B cell (primary cell): ENCODE measurements around the gene OGG1. TPM values are rescaled to one million over a fixed set of nuclear protein-coding genes. Genes with fewer than 3 reads are reported as not detected.

Experiments used
- ATAC-seq: fragments of 200-7000 bp; cut with Tn5 transposase; one replicate; pipeline ENCODE4 v1.10.0; 2021; ENCODE audit warnings: low read depth, mild to moderate bottlenecking, moderate number of reproducible peaks, moderate library complexity
- CTCF ChIA-PET: fragments of 350-600 bp; sonication (Branson Sonifier 250); formaldehyde crosslinking; loops from one replicate; lab custom pipeline; 2021; ENCODE audit warnings: antibody characterized with exemption, inconsistent platforms; lab: Charles Lee
- POLR2A ChIA-PET: fragments of 350-600 bp; sonication (Branson Sonifier 250); formaldehyde crosslinking; loops from one replicate; lab custom pipeline; 2021; ENCODE audit warnings: antibody characterized with exemption; lab: Charles Lee
- DNase-seq: peaks from one replicate; pipeline ENCODE4 v3.0.0; 2013
- H2AFZ ChIP-seq: 2 replicates; pipeline ENCODE4 v1.6.1; 2012; ENCODE audit warnings: mild to moderate bottlenecking, low read depth, low read length; ENCODE audit not compliant: insufficient read depth, poor library complexity, severe bottlenecking
- H3K27ac ChIP-seq, 2 donors: 1 replicate in 1 of 2; 2 replicates in 1 of 2; pipeline ENCODE4 v1.5.1; 2012 to 2013; ENCODE audit warnings: low read length in 2 of 2, mild to moderate bottlenecking in 2 of 2, moderate library complexity in 1 of 2
- H3K27me3 ChIP-seq, 4 experiments: fragments of 200-600 bp in 1 of 4; sonication (generic) in 1 of 4; replicated peaks in 1 of 4; 1 replicate in 2 of 4; 2 replicates in 2 of 4; pipeline versions ENCODE4 v1.6.1 to v1.7.0; 2013 to 2016; ENCODE audit warnings: low read length in 3 of 4, mild to moderate bottlenecking in 2 of 4, mixed read lengths in 1 of 4, moderate library complexity in 1 of 4; ENCODE audit not compliant: insufficient read depth in 4 of 4, control insufficient read depth in 3 of 4; ENCODE audit errors: control extremely low read depth in 1 of 4
- H3K36me3 ChIP-seq, 2 experiments: replicated peaks in 1 of 2; 1 replicate in 1 of 2; 2 replicates in 1 of 2; pipeline versions ENCODE4 v1.6.1 to v1.7.1; 2013; ENCODE audit warnings: low read length in 1 of 2; ENCODE audit not compliant: insufficient read depth in 2 of 2, control insufficient read depth in 1 of 2; ENCODE audit errors: control extremely low read depth in 1 of 2, extremely low read depth in 1 of 2
- H3K4me1 ChIP-seq, 2 donors: fragments of 200-600 bp in 1 of 2; sonication (generic) in 1 of 2; 1 replicate in 1 of 2; 2 replicates in 1 of 2; pipeline versions ENCODE4 v1.5.1 to v1.6.1; 2013 to 2017; ENCODE audit warnings: low read length in 2 of 2; ENCODE audit not compliant: control insufficient read depth in 2 of 2, insufficient read depth in 2 of 2
- H3K4me2 ChIP-seq: replicated peaks from 2 replicates; pipeline ENCODE3; 2012; ENCODE audit warnings: mild to moderate bottlenecking, low read depth, low read length; ENCODE audit not compliant: poor library complexity, severe bottlenecking
- H3K4me3 ChIP-seq, 5 experiments: fragments of 200-600 bp in 1 of 5; sonication (generic) in 1 of 5; 1 replicate in 3 of 5; 2 replicates in 2 of 5; pipeline versions ENCODE4 v1.5.1 to v1.7.0; 2011 to 2016; ENCODE audit warnings: low read length in 4 of 5, mild to moderate bottlenecking in 4 of 5, low read depth in 2 of 5, control low read depth in 1 of 5, moderate library complexity in 1 of 5; ENCODE audit not compliant: insufficient read depth in 1 of 5; ENCODE audit errors: control extremely low read depth in 1 of 5, extremely low read depth in 1 of 5
- H3K79me2 ChIP-seq: fragments of 200-600 bp; sonication (generic); one replicate; pipeline ENCODE4 v1.6.0; 2016; ENCODE audit warnings: low read length; ENCODE audit not compliant: control insufficient read depth, insufficient read depth
- H3K9ac ChIP-seq: fragments of 200-600 bp; sonication (generic); 2 replicates; pipeline ENCODE4 v1.6.1; 2017; ENCODE audit warnings: mild to moderate bottlenecking, low read length, moderate library complexity
- H3K9me3 ChIP-seq, 3 donors: one replicate each; pipeline versions ENCODE4 v1.6.1 to v1.7.1; 2013; ENCODE audit warnings: low read length in 2 of 3; ENCODE audit not compliant: control insufficient read depth in 2 of 3, insufficient read depth in 1 of 3; ENCODE audit errors: control extremely low read depth in 1 of 3
- H4K20me1 ChIP-seq: 2 replicates; pipeline ENCODE4 v1.6.0; 2012; ENCODE audit warnings: mild to moderate bottlenecking, low read length; ENCODE audit not compliant: insufficient read depth, control insufficient read depth, poor library complexity, severe bottlenecking
- H3K27ac Mint-ChIP-seq: one replicate; pipeline ENCODE4 v1.8.0; 2021; ENCODE audit warnings: mixed read lengths
- H3K27me3 Mint-ChIP-seq: one replicate; pipeline ENCODE4 v1.8.0; 2021; ENCODE audit warnings: mixed read lengths
- H3K4me1 Mint-ChIP-seq: one replicate; pipeline ENCODE4 v1.8.0; 2021; ENCODE audit warnings: mixed read lengths
- H3K4me3 Mint-ChIP-seq: one replicate; pipeline ENCODE4 v1.8.0; 2021; ENCODE audit warnings: mixed read lengths
- H3K9me3 Mint-ChIP-seq: one replicate; pipeline ENCODE4 v1.8.0; 2022; ENCODE audit warnings: mixed read lengths; ENCODE audit not compliant: insufficient read depth
- EZH2 ChIP-seq: IDR thresholded peaks from 2 replicates; pipeline ENCODE4 v1.6.1; 2012; ENCODE audit warnings: borderline replicate concordance, low read depth, mild to moderate bottlenecking, moderate library complexity, low read length; ENCODE audit not compliant: insufficient read depth, poor library complexity, severe bottlenecking
- WGBS: methylation state at CpG from one replicate; pipeline ENCODE4 v1.1.5; 2013; ENCODE audit warnings: missing lambda C conversion rate; ENCODE audit not compliant: insufficient coverage; 5-methylcytosine and 5-hydroxymethylcytosine counted together
- intact Hi-C: fragments of 100-400 bp; cut with micrococcal nuclease; formaldehyde crosslinking; loops from one replicate; pipeline ENCODE4 v1.10.0; 2022
- polyA plus RNA-seq: library from polyadenylated mRNA; depleted of rRNA; stranded (reverse); fragments of >200 nt; gene quantifications from 2 replicates; pipeline ENCODE4 v1.2.3, GENCODE V29; 2012
- total RNA-seq, 2 donors: library from RNA; stranded (reverse); fragments of 120-200 nt in 1 of 2; gene quantifications; 1 replicate in 1 of 2; 2 replicates in 1 of 2; pipeline versions ENCODE4 v1.2.3 to v1.2.4, GENCODE V29; 2013 to 2022
- TF ChIP-seq, protein P1 (sequence below): fragments of 200-600 bp; IDR thresholded peaks from one replicate; pipeline ENCODE4 v1.8.0; 2022; ENCODE audit warnings: antibody characterized with exemption, mild to moderate bottlenecking

OGG1 gene
- total and polyA plus RNA-seq, 2 donors (not counting 1 experiment from before 2014, with no cell fraction given) = 45.6 to 81.6 TPM

GRCh38 chr3:9769426-9770275 lies 19.9 kb downstream of the OGG1 start, which contains the start of gene CAMK1:
TSS of gene CAMK1 (minus strand) at chr3:9769947. CDS start at chr3:9767749, 2,198 bp downstream.
- peak; percentile 81 for ATAC-seq
- Histone ChIP-seq H3K4me2 (peak within 1 kb of the TSS; percentile 91), H2AFZ (peak within 1 kb of the TSS; percentile 69), H3K9me3 (no peaks in the 10 kb centered on the region), H3K9ac (peak within 1 kb of the TSS; percentile 65), H3K4me3 (peak within 1 kb of the TSS; percentile 38 to 63 (median 39)), H3K27ac (no peak within 1 kb of the TSS), H3K4me1 (peaks cover 17 to 18% of the 10 kb centered on the region in 2 donors), H3K79me2 (no peaks in the 10 kb centered on the region), H3K27me3 (peaks cover 0 to 12% (median 2%) of the 10 kb centered on the region in 4 experiments), H4K20me1 (no peaks in the 10 kb centered on the region), H3K36me3 (peaks cover 0 to 2% of the 10 kb centered on the region in 2 experiments)
- ChIA-PET CTCF (interaction anchor here (1.1 kb wide), 2 partner anchors 12 to 13 kb away, joined by 3 read pairs; no protein-coding TSS in a partner anchor), POLR2A (interaction anchor here (1.2 to 1.7 kb wide), 2 partner anchors 18 to 23 kb away, joined by 3 to 7 read pairs; partner anchors contain the start of gene TADA3)
- 16% methylated on average over 49 of the region's 49 CpGs for WGBS
- intact Hi-C loops = loop anchor here (1.0 kb wide), 1 partner anchor 40 kb away; no protein-coding TSS in a partner anchor
- TF ChIP-seq, protein P1, sequence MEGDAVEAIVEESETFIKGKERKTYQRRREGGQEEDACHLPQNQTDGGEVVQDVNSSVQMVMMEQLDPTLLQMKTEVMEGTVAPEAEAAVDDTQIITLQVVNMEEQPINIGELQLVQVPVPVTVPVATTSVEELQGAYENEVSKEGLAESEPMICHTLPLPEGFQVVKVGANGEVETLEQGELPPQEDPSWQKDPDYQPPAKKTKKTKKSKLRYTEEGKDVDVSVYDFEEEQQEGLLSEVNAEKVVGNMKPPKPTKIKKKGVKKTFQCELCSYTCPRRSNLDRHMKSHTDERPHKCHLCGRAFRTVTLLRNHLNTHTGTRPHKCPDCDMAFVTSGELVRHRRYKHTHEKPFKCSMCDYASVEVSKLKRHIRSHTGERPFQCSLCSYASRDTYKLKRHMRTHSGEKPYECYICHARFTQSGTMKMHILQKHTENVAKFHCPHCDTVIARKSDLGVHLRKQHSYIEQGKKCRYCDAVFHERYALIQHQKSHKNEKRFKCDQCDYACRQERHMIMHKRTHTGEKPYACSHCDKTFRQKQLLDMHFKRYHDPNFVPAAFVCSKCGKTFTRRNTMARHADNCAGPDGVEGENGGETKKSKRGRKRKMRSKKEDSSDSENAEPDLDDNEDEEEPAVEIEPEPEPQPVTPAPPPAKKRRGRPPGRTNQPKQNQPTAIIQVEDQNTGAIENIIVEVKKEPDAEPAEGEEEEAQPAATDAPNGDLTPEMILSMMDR = no peak
- no peak for TF ChIP-seq EZH2
- DNase-seq = peak; percentile 49
- Mint-ChIP-seq H3K4me1 (peaks cover 21% of the 10 kb centered on the region), H3K9me3 (no peaks in the 10 kb centered on the region), H3K27ac (no peak within 1 kb of the TSS), H3K4me3 (peak within 1 kb of the TSS; percentile 67), H3K27me3 (peaks cover 5% of the 10 kb centered on the region)
